HG03432 (cell line): ENCODE results near the gene GID4.
"Not testable (repeated sequence)": the region's sequence is repeated elsewhere in the genome, so short reads cannot be mapped to it uniquely, and the experiment has no call there.

ENCODE experiments used
- ATAC-seq: cut with Tn5 transposase; IDR thresholded peaks from one replicate; pipeline ENCODE4 v1.9.1; 2021; ENCODE audit warnings: mild to moderate bottlenecking, moderate library complexity; ENCODE audit not compliant: unreplicated experiment

GID4 gene

GRCh38 chr17:18038861-18039534 is at the start of gene GID4, which contains the start of gene ATPAF2:
Gene GID4 (plus strand): TSS chr17:18039408. CDS start chr17:18039465, 57 bp downstream.
Gene ATPAF2 (minus strand): TSS chr17:18039168. CDS start chr17:18039013, 155 bp downstream.
- ATAC-seq: peak; percentile 87

DNA sequence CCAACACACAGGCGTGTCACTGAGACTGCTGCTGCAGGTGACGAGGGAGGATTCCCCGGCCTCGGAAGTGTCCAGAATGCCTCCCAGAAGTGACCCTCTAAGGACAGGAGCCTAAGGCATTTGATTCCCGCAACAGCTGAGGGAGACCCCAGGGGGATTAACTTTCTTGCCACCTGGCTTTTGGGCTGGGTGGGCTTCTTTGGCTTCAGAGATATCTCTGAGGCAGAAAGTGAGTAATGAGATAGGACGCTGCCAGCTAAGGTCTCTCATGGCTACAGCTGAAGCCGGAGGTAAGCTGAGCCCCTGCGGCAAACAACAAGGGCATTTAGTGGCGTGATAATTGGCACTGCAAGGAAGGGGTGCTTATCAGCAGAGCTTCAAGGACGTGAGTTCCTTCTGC is 49.6 kb upstream of the GID4 start:
- no peak for ATAC-seq

DNA sequence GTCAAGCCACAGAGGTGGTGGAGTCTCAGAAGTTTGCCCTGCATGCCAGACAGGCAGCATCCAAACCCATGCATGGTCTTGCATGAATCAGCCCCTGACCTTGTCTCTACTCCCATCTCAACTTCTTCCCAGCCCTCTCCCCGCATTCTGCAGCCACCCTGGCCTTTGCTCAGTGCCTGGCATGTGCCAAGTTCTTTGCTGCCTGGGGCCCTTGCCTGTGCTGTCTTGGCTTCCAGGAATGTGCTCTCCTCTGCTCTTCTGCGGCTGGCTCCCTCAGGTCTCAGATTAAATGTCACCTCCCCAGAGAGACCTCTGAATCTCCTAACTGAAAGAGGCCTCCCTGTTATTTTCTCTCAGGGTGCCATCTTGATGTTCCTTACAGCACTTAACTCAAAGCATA is 48.9 kb upstream of the GID4 start:
- ATAC-seq: no peak

DNA sequence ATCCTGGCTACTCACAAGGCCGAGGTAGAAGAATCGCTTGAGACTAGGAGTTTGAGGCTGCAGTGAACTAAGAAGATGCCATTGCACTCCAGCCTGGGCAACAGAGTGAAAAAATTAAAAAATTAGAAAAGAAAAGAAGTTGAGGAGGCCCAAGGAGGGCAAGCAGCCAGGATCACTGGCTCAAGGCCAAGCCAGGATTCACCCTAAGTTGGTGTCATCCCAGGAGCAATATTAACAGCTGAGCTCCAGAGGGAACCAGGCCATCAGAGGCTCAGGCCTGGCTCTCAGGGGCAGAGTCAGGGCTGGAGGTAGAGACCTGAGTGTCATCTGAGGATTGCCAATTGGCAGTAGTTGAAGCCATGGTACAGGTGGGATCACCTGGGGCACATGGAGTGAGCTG is 45.8 kb upstream of the GID4 start:
- no peak for ATAC-seq

DNA sequence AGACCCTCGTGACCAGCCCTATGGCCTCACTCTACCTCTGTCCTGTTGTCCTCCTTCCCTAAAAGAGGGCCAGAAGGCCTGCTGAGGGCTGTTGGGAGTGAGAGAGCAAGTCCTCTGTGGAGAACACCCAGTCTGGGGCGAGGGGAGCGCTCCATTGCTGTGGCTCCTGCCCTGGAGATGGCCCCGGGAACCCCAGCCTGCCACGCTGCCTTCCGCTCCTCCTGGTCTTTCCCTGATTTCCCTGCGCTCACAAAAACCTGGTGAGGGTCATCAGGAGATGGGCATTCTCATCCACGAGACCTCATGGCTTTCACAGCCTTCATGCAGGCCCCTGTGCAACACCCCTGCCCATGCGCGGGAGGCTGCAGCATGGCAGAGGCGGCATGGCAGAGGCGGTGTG is 45.4 kb upstream of the GID4 start:
- no peak for ATAC-seq

DNA sequence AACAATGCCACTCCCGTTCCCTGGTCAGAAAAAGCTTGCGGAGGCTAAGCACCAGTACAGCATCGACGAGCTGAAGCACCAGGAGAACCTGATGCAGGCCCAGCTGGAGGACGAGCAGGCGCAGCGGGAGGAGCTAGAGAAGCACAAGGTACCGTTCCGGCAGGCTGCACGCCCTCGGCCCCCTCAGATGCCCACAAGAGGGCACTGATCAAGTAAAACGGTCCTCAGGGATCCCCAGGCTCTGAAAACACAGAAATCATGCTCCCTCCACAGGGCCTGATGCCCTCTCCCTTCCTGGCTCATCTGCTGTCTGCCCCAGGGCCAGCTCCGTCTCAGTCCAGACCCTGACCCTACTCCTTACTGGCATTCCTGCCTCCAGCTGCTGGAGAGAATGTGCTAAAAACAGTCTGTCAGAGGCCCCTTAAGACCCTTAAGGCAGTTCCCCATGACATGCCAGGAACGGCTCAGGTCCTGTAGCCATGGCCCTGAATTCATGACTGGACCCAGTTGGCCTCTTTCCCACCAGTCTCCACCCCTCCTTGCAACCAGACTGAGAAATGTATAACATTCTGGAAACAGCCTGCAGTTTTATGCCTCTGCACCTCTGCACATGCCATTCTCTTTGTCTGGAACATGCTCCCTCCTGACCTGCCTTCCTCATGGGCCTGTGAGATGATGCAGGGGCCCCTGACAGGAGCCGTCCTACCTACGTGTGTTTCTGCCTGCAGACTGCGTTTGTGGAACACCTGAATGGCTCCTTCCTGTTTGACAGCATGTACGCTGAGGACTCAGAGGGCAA is 44.7 kb upstream of the GID4 start:
- ATAC-seq: no peak

- not testable (repeated sequence) for ATAC-seq
These were observed 43.3 kb upstream of the GID4 start for GRCh38 chr17:17995887-17996286.

- no peak for ATAC-seq
These were observed 40.3 kb upstream of the GID4 start for GRCh38 chr17:17998934-17999333.

DNA sequence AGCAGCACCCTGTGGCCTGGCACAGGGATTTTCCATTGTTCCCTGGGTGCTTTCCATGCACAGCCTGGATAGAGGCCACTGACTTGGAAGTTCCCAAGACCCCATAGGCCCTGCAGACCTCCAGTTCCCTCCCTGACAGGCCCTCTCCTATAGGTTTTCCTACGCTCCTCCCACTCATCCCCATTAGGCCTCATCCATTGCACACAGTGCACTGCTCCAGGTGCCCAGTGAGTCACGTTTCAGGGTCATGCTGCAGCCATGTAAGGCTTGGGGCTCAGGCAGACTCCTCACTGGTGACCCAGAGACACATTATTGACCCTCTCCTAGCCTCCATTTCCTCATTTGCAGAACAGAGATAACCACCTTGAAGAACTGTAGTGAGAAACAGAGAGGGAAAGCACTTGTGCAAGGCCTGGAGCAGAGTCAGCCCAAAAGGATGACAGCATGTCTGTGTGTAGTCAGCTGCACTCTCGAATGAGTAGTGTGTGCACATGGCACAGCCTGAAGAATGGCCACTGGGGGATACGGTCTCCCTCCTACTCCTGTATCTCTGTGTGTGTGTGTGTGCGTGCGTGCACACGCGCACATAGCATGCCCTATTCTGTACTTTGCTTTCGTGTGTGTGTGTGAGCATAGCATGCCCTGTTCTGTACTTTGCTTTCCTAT is 39.7 kb upstream of the GID4 start:
- ATAC-seq: no peak

DNA sequence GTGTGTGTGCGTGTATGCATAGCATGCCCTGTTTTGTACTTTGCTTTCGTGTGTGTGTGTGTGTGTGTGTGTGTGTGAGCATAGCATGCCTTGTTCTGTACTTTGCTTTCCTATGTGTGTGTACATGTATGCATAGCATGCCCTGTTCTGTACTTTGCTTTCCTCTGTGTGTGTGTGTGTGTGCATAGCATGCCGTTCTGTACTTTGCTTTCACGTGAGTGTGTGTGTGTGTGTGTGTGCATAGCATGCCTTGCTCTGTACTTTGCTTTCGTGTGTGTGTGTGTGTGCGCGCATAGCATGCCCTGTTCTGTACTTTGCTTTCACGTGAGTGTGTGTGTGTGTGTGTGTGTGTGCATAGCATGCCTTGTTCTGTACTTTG is 39.2 kb upstream of the GID4 start:
- no peak for ATAC-seq

DNA sequence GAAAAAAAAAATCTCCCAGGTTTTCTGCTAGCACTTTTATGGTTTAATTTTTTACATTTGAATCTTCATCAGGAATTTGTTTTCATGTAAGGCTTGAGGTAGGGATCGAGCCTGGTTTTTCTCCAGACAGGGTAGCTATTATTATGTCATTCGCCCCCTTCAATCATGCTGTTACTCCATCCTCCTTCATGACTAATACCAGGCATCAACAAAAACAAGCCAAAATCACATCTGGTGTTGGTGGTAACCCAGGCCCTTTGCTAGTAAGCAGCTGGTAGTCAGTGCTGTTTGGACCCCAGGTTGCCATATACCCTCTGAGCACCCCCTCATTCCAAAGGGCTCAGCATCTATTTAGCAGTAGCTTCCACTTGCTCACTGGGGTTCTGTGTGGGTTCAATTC is 37.0 kb upstream of the GID4 start:
- ATAC-seq: no peak

DNA sequence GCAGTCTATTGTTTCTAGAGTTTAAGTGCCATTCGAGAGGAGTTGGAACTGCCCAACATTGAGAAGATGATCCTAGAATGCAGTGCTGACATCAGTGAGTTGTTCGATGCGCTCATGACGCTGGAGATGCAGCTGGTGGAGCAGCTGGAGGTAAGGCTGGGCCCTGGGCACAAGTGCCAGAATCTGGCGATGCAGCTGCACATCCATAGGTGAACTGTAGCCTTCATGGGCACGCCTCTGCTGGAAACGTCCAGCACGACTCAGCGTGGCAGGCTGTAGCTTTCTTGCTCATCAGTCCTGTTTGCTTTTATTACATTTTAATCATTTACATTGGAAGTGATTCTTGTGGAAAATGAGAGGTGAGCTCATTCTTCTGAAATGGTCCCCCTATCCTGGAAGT is 34.9 kb upstream of the GID4 start:
- no peak for ATAC-seq

DNA sequence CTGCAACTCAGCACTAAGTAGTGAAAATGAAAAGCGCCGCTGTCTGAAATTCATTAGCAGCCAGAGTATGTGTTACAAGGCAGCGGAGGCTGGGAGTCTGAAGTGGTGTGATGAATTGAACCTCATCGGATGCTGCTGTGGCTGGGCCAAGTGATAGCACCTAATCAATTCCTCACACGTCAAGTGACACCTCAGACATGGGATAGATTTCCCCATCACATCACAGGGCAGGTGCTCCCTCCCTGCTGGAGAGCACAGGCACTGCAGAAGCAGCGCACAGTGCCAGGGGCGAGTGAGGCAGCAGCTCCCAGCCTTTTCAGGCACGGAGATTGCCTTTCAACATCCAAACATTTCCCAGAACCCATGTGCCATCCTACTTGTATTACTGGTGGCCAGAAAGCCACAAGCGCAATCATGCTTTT is 34.3 kb upstream of the GID4 start:
- no peak for ATAC-seq

DNA sequence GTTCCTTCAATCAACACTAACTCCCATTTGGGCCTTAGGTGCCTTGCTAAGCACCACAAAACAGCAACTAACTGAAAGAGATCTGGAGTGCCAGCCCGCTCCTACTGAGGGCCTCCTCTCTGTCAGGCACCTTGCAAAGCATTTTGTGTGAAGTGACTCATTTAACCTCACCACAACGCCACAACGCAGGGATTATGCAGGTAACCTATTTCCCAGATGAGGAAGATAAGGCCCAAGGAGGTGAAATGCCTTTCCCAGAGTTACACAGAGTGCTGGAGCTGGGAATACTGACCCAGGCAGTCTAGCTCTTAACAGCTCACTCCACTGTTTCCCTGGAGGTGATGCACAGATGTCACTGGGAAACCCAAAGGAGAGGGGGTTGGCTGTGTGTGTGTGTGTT is 33.7 kb upstream of the GID4 start:
- ATAC-seq: no peak

DNA sequence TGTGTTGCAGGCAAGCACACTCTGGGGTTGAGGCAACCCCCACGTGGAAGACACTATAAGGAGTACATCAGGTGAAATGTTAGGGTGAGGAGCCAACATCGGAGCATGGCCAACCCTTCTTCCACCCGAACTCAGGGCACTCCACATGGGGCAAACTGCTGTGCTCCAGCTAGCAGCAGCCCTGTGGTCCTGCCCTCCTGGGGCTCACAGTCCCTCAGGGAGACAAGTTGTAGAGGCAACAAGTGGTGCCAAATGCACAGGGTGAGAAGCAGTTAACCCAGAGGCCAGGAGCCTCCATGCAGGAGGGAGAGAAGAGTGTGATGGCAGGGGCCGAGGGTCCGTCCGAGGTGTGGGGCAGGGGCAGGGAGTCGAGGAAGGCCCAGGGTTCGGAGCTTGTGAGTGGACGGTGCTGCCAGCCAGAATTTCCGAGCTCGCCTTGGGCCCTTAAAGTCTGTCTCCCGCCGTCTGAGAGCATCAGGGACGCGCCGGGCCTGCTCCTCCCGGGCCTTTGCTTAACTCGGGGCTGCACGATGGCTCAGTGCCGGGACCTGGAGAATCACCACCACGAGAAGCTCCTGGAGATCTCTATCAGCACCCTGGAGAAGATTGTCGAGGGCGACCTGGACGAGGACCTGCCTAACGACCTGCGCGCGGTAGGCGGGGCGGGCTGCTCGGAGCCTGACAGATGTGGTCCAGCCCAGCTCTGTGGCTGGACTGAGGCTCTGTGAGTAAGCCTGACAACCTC is 32.5 kb upstream of the GID4 start:
- no peak for ATAC-seq

- no peak for ATAC-seq
These were observed 30.5 kb upstream of the GID4 start for GRCh38 chr17:18008496-18009268.

DNA sequence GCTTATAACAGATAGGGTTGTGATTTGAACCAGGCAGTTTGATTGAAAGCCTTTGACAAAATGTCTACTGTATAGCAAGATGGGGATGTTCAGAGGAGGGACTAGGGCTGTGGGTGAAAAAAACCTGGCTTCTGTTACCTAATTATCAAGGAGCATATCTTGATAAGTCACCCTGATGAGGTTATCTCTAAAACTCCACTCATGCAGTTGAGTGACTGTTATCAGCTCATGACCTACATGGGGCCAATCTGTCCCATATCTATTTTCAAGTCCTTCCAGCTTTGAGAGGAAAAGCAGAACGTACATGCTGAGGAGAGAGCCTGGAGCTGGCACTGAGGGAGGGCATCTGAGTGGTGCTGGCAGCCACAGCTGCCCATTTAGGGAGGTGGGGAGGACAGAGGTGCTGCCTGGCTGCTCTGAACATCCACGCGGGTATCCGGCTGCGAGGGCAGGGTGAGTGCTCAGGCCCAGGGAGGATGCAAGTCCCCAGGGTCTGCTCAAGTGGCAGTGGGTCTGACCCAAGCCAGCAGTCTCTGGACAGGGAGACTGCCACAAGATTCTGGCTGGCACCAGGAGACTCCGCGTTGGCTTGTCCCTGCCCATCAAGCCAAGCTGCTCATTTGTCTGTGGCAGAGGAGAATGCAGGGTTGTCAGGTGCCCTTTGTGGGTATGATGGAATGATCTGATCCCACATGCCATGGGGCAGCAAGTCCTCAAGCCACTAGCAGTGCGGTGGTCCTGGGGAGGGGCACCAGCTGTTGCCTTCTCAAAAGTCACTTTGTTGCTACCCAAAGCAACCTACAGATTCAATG is 29.4 kb upstream of the GID4 start:
- ATAC-seq: no peak

DNA sequence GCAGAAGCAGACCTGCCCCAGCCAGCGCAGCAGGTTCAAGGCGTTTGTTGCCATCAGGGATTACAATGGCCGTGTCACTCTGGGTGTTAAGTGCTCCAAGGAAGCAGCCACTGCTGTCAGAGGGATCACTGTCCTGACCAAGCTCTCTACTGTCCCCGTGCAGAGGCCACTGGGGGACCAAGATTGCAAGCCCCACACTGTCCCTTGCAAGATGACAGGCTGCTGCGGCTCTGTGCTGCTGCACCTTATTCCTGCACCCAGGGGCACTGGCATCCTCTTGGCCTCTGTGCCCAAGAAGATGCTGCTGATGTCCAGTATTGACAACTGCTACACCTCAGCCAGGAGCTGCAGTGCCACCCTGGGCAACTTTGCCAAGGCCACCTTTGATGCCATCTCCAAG is 27.9 kb upstream of the GID4 start:
- no peak for ATAC-seq

- no peak for ATAC-seq
These were observed 25.2 kb upstream of the GID4 start for GRCh38 chr17:18014006-18014405.

- ATAC-seq: no peak
These were observed 23.6 kb upstream of the GID4 start for GRCh38 chr17:18015593-18015992.
